Endothelial cell (in vitro differentiated cells): ENCODE data around the gene SKAP2. TPM values are rescaled to one million over a fixed set of nuclear protein-coding genes. Genes with fewer than 3 reads are reported as not detected.

Source experiments
- DNase-seq: peaks from one replicate; pipeline ENCODE4 v3.0.0; 2021; ENCODE audit warnings: low spot score
- H3K27ac Mint-ChIP-seq: one replicate; pipeline ENCODE4 v1.8.0; 2021; ENCODE audit warnings: mixed read lengths, inconsistent platforms; ENCODE audit not compliant: unreplicated experiment
- H3K27me3 Mint-ChIP-seq: one replicate; pipeline ENCODE4 v1.8.0; 2021; ENCODE audit warnings: mild to moderate bottlenecking, moderate library complexity, mixed read lengths, inconsistent platforms; ENCODE audit not compliant: unreplicated experiment
- H3K36me3 Mint-ChIP-seq: one replicate; pipeline ENCODE4 v1.8.0; 2021; ENCODE audit warnings: mild to moderate bottlenecking, low read depth, mixed read lengths, inconsistent platforms; ENCODE audit not compliant: unreplicated experiment
- H3K4me1 Mint-ChIP-seq: one replicate; pipeline ENCODE4 v1.8.0; 2021; ENCODE audit warnings: mild to moderate bottlenecking, mixed read lengths, inconsistent platforms; ENCODE audit not compliant: unreplicated experiment
- H3K4me3 Mint-ChIP-seq: one replicate; pipeline ENCODE4 v1.8.0; 2021; ENCODE audit warnings: mild to moderate bottlenecking, mixed read lengths, inconsistent platforms; ENCODE audit not compliant: unreplicated experiment
- H3K9me3 Mint-ChIP-seq: one replicate; pipeline ENCODE4 v1.8.0; 2021; ENCODE audit warnings: mixed read lengths, inconsistent platforms; ENCODE audit not compliant: unreplicated experiment
- CTCF ChIP-seq: fragments of 200-600 bp; sonication (generic); IDR thresholded peaks from one replicate; pipeline ENCODE4 v1.5.0; 2021; ENCODE audit warnings: antibody characterized with exemption; ENCODE audit not compliant: unreplicated experiment
- total RNA-seq: library from RNA; stranded (reverse); fragmentation: NEBNext Ultra II Directional; extraction: Animal tissue kit (Norgen Biotek cat#: 25700); gene quantifications from one replicate; pipeline ENCODE4 v1.2.1, GENCODE V29; 2021; ENCODE audit not compliant: unreplicated experiment

The SKAP2 gene
- total RNA-seq, 1 donor from 2014 or later = 24.7 TPM

GRCh38 chr7:26724795-26725194, 139.6 kb downstream of the SKAP2 start:
- no peaks in the 10 kb centered on the region for H3K9me3 Mint-ChIP-seq
- TF ChIP-seq CTCF = no peak
- no peak overlapping the region for H3K4me3 Mint-ChIP-seq
- no peaks in the 10 kb centered on the region for H3K36me3 Mint-ChIP-seq
- DNase-seq = no peak
- H3K27me3 Mint-ChIP-seq = no peaks in the 10 kb centered on the region
- no peak overlapping the region for H3K27ac Mint-ChIP-seq
- peaks cover 7% of the 10 kb centered on the region for H3K4me1 Mint-ChIP-seq

- DNase-seq = no peak
- no peak overlapping the region for H3K27ac Mint-ChIP-seq
- H3K36me3 Mint-ChIP-seq = no peaks in the 10 kb centered on the region
- no peak overlapping the region for H3K4me3 Mint-ChIP-seq
- H3K27me3 Mint-ChIP-seq = no peaks in the 10 kb centered on the region
- H3K4me1 Mint-ChIP-seq = peaks cover 7% of the 10 kb centered on the region
- no peaks in the 10 kb centered on the region for H3K9me3 Mint-ChIP-seq
- no peak for TF ChIP-seq CTCF
Measured at GRCh38 chr7:26723129-26723528, 141.3 kb downstream of the SKAP2 start.

GRCh38 chr7:26721450-26721849, 142.9 kb downstream of the SKAP2 start:
- Mint-ChIP-seq H3K4me3 (no peak overlapping the region), H3K9me3 (no peaks in the 10 kb centered on the region), H3K27me3 (no peaks in the 10 kb centered on the region), H3K36me3 (no peaks in the 10 kb centered on the region), H3K4me1 (peaks cover 7% of the 10 kb centered on the region), H3K27ac (no peak overlapping the region)
- no peak for DNase-seq
- TF ChIP-seq CTCF = no peak

GRCh38 chr7:26718063-26718462, 146.3 kb downstream of the SKAP2 start:
- no peaks in the 10 kb centered on the region for H3K36me3 Mint-ChIP-seq
- H3K27me3 Mint-ChIP-seq = no peaks in the 10 kb centered on the region
- no peaks in the 10 kb centered on the region for H3K9me3 Mint-ChIP-seq
- DNase-seq = no peak
- no peak overlapping the region for H3K4me3 Mint-ChIP-seq
- no peak overlapping the region for H3K27ac Mint-ChIP-seq
- TF ChIP-seq CTCF = no peak
- peaks cover 4% of the 10 kb centered on the region for H3K4me1 Mint-ChIP-seq

- no peak for TF ChIP-seq CTCF
- Mint-ChIP-seq H3K9me3 (no peaks in the 10 kb centered on the region), H3K27me3 (no peaks in the 10 kb centered on the region), H3K4me3 (no peak overlapping the region), H3K27ac (no peak overlapping the region), H3K4me1 (peaks cover 7% of the 10 kb centered on the region), H3K36me3 (no peaks in the 10 kb centered on the region)
- no peak for DNase-seq
Measured at GRCh38 chr7:26714438-26714837, 150.0 kb downstream of the SKAP2 start.
